GM23338 (cell line): ENCODE measurements around the gene UNC13C. TPM values are rescaled to one million over a fixed set of nuclear protein-coding genes. Genes with fewer than 3 reads are reported as not detected.
A peak's percentile ranks its signal among the peaks of the same experiment; 100 is the strongest.

Experiments
- ATAC-seq: fragments of 200-7000 bp; cut with Tn5 transposase; 3 replicates; pipeline ENCODE4 v1.9.1; 2020
- DNase-seq: peaks from one replicate; pipeline ENCODE4 v3.0.0-alpha.2; 2015; ENCODE audit warnings: low spot score
- H2AFZ ChIP-seq: fragments of 200-600 bp; sonication (generic); 2 replicates; pipeline ENCODE4 v1.8.0; 2016; ENCODE audit warnings: antibody characterized with exemption, mild to moderate bottlenecking, moderate library complexity
- H3F3A ChIP-seq: fragments of 200-600 bp; sonication (generic); replicated peaks from 2 replicates; pipeline ENCODE4 v1.8.0; 2017; ENCODE audit warnings: antibody characterized with exemption, mixed run types, low read depth
- H3K27ac ChIP-seq: fragments of 200-600 bp; sonication (generic); 2 replicates; pipeline ENCODE4 v1.6.1; 2016; ENCODE audit warnings: low read depth
- H3K27me3 ChIP-seq: fragments of 200-600 bp; sonication (generic); 2 replicates; pipeline ENCODE4 v1.8.0; 2016; ENCODE audit warnings: mild to moderate bottlenecking, mixed run types, moderate library complexity; ENCODE audit not compliant: insufficient read depth
- H3K36me3 ChIP-seq: fragments of 200-600 bp; sonication (generic); 2 replicates; pipeline ENCODE4 v1.8.0; 2016; ENCODE audit warnings: mild to moderate bottlenecking; ENCODE audit not compliant: insufficient read depth
- H3K4me1 ChIP-seq: fragments of 200-600 bp; sonication (generic); 2 replicates; pipeline ENCODE4 v1.8.0; 2016; ENCODE audit warnings: mild to moderate bottlenecking, moderate library complexity; ENCODE audit not compliant: insufficient read depth
- H3K4me2 ChIP-seq: fragments of 200-600 bp; sonication (generic); 2 replicates; pipeline ENCODE4 v1.7.1; 2017; ENCODE audit warnings: mixed run types
- H3K4me3 ChIP-seq: fragments of 200-600 bp; sonication (generic); 2 replicates; pipeline ENCODE4 v1.6.1; 2016; ENCODE audit warnings: mixed run types
- H3K79me2 ChIP-seq: fragments of 200-600 bp; sonication (generic); replicated peaks from 2 replicates; pipeline ENCODE4 v1.8.0; 2017; ENCODE audit warnings: mild to moderate bottlenecking; ENCODE audit not compliant: insufficient read depth
- H3K9me2 ChIP-seq: fragments of 200-600 bp; sonication (generic); 2 replicates; pipeline ENCODE4 v1.8.0; 2017; ENCODE audit not compliant: insufficient read depth
- H4K20me1 ChIP-seq: fragments of 200-600 bp; sonication (generic); replicated peaks from 2 replicates; pipeline ENCODE4 v1.8.0; 2017; ENCODE audit warnings: mild to moderate bottlenecking; ENCODE audit not compliant: insufficient read depth
- H3K27ac Mint-ChIP-seq: 2 replicates; pipeline ENCODE4 v1.8.0; 2020; ENCODE audit warnings: inconsistent platforms, mild to moderate bottlenecking, moderate library complexity, mixed read lengths
- H3K27me3 Mint-ChIP-seq: 3 replicates; pipeline ENCODE4 v1.8.0; 2022; ENCODE audit warnings: low read depth, mild to moderate bottlenecking, moderate library complexity, mixed read lengths, inconsistent platforms; ENCODE audit not compliant: insufficient read depth, poor library complexity
- H3K36me3 Mint-ChIP-seq: 3 replicates; pipeline ENCODE4 v1.8.0; 2021; ENCODE audit warnings: low read depth, mild to moderate bottlenecking, inconsistent platforms, moderate library complexity, mixed read lengths
- H3K4me1 Mint-ChIP-seq: 3 replicates; pipeline ENCODE4 v1.8.0; 2020; ENCODE audit warnings: mild to moderate bottlenecking, inconsistent platforms, mixed read lengths
- H3K4me3 Mint-ChIP-seq: 3 replicates; pipeline ENCODE4 v1.8.0; 2021; ENCODE audit warnings: moderate library complexity, mild to moderate bottlenecking, inconsistent platforms, mixed read lengths
- H3K9me3 Mint-ChIP-seq: 3 replicates; pipeline ENCODE4 v1.8.0; 2020; ENCODE audit warnings: moderate library complexity, mild to moderate bottlenecking, inconsistent platforms, mixed read lengths
- CTCF ChIP-seq, 2 experiments: fragments of 200-600 bp in 1 of 2; sonication (generic) in 1 of 2; conservative IDR thresholded peaks; 2 replicates each; pipeline versions ENCODE4 v1.5.1 to v1.6.1; 2016 to 2017; ENCODE audit warnings: antibody characterized with exemption in 2 of 2, low read depth in 2 of 2, mild to moderate bottlenecking in 2 of 2, moderate library complexity in 1 of 2
- ETS1 ChIP-seq: IDR thresholded peaks from 2 replicates; pipeline ENCODE4 v1.6.1; 2016; ENCODE audit warnings: antibody characterized with exemption
- EZH2 ChIP-seq: fragments of 200-600 bp; sonication (generic); IDR thresholded peaks from one replicate; pipeline ENCODE4 v1.8.0; 2017; ENCODE audit warnings: antibody characterized with exemption, mild to moderate bottlenecking, low read depth; ENCODE audit not compliant: unreplicated experiment
- JUNB ChIP-seq: IDR thresholded peaks from one replicate; pipeline ENCODE4 v1.6.1; 2016; ENCODE audit warnings: antibody characterized with exemption; ENCODE audit not compliant: unreplicated experiment
- NANOG ChIP-seq: IDR thresholded peaks from 2 replicates; pipeline ENCODE4 v1.6.1; 2016; ENCODE audit warnings: antibody characterized with exemption, borderline replicate concordance
- REST ChIP-seq: IDR thresholded peaks from one replicate; pipeline ENCODE4 v1.6.1; 2018; ENCODE audit warnings: antibody characterized with exemption; ENCODE audit not compliant: unreplicated experiment
- STAT1 ChIP-seq: IDR thresholded peaks from one replicate; pipeline ENCODE4 v1.6.1; 2016; ENCODE audit warnings: antibody characterized with exemption; ENCODE audit not compliant: unreplicated experiment
- ZNF114 ChIP-seq: fragments of 250-450 bp; sonication (Bioruptor Pico); IDR thresholded peaks from 2 replicates; pipeline ENCODE4 v1.5.0; 2020; ENCODE audit warnings: mild to moderate bottlenecking, moderate library complexity
- ZNF331 ChIP-seq: fragments of 250-450 bp; sonication (Bioruptor Pico); IDR thresholded peaks from 2 replicates; pipeline ENCODE4 v1.5.0; 2020; ENCODE audit warnings: low read depth, mild to moderate bottlenecking, moderate library complexity
- polyA plus RNA-seq: library from polyadenylated mRNA; unstranded; fragments of >200 nt; fragmentation: Nextera tagmentation; extraction: Ambion mirVana; gene quantifications from 2 replicates; pipeline ENCODE4 v1.2.1, GENCODE V29; 2016
- total RNA-seq: library from RNA; depleted of rRNA; stranded (reverse); fragments of >200 nt; shearing (Covaris generic); gene quantifications from 2 replicates; pipeline ENCODE4 v1.2.3, GENCODE V29; 2014

UNC13C gene
- total and polyA plus RNA-seq, 2 experiments from 2014 or later: 0.03 TPM; not detected in 1

- Histone ChIP-seq H3K27me3 (no peaks in the 10 kb centered on the region), H3K4me1 (no peaks in the 10 kb centered on the region), H3K27ac (no peak overlapping the region), H3K36me3 (no peaks in the 10 kb centered on the region; the same call in 1 of the 2 replicates), H3K4me2 (no peak overlapping the region), H3F3A (no peaks in the 10 kb centered on the region), H3K9me2 (no peaks in the 10 kb centered on the region), H2AFZ (no peak overlapping the region), H4K20me1 (no peaks in the 10 kb centered on the region), H3K79me2 (no peaks in the 10 kb centered on the region), H3K4me3 (no peak overlapping the region)
- H3K27me3 Mint-ChIP-seq: peaks cover 9% of the 10 kb centered on the region
- peaks cover 2% of the 10 kb centered on the region; the same call in 1 of the 3 replicates for H3K4me1 Mint-ChIP-seq
- no peak overlapping the region for H3K4me3 Mint-ChIP-seq
- no peak for DNase-seq
- 0 out of 4 replicates have a peak, but pooled peaks of 1 of the 2 experiments have one; percentile 11 for TF ChIP-seq CTCF (conservative IDR thresholded peaks at IDR 0.05; ENCODE audit: low read depth in 2 of 2)
- TF ChIP-seq EZH2: no peak
- peaks cover 44% of the 10 kb centered on the region for H3K9me3 Mint-ChIP-seq
- no peak overlapping the region for H3K27ac Mint-ChIP-seq
- no peaks in the 10 kb centered on the region; the same call in 2 of the 3 replicates for H3K36me3 Mint-ChIP-seq
- ATAC-seq: peak; percentile 45
Observed at GRCh38 chr15:54481819-54482218, 503.6 kb downstream of the UNC13C start.

- H3K79me2 ChIP-seq: no peaks in the 10 kb centered on the region
- H3K4me2 ChIP-seq: no peak overlapping the region
- H3K36me3 ChIP-seq: no peaks in the 10 kb centered on the region; the same call in 1 of the 2 replicates
- no peak overlapping the region for H3K4me3 Mint-ChIP-seq
- no peaks in the 10 kb centered on the region for H4K20me1 ChIP-seq
- no peak overlapping the region for H3K27ac Mint-ChIP-seq
- DNase-seq (peak; percentile 17), ATAC-seq (peak; percentile 56)
- H3K4me1 Mint-ChIP-seq: peaks cover 2% of the 10 kb centered on the region; the same call in 1 of the 3 replicates
- H3K9me2 ChIP-seq: no peaks in the 10 kb centered on the region
- H3K4me3 ChIP-seq: no peak overlapping the region
- H3K27ac ChIP-seq: no peak overlapping the region
- no peaks in the 10 kb centered on the region for H3K27me3 ChIP-seq
- H3K4me1 ChIP-seq: no peaks in the 10 kb centered on the region
- H3K36me3 Mint-ChIP-seq: no peaks in the 10 kb centered on the region; the same call in 2 of the 3 replicates
- peaks cover 9% of the 10 kb centered on the region for H3K27me3 Mint-ChIP-seq
- H2AFZ ChIP-seq: no peak overlapping the region
- H3F3A ChIP-seq: no peaks in the 10 kb centered on the region
- H3K9me3 Mint-ChIP-seq: peaks cover 44% of the 10 kb centered on the region
- TF ChIP-seq STAT1 (no peak), ZNF331 (no peak), EZH2 (no peak), NANOG (no peak), ETS1 (no peak), ZNF114 (CRISPR knock-in tag) (no peak), JUNB (no peak), REST (no peak)
Observed at GRCh38 chr15:54482251-54482650, 504.0 kb downstream of the UNC13C start.
